Stimulated activated CD8-positive, alpha-beta memory T cell treated with anti-CD3 and anti-CD28 coated beads, Interleukin-15, amount 100 ng/mL, for 24 hours (primary cell): Measurements from ENCODE around the gene RNF144B.
"Not testable (repeated sequence)": the region's sequence is repeated elsewhere in the genome, so short reads cannot be mapped to it uniquely, and the experiment has no call there.

ENCODE experiments used
- DNase-seq: peaks from one replicate; pipeline ENCODE4 v3.0.0-alpha.2; 2020; ENCODE audit warnings: low read depth

RNF144B gene

GRCh38 chr6:18409602-18410001 lies 22.5 kb downstream of the RNF144B start:
- not testable (repeated sequence) for DNase-seq

DNA sequence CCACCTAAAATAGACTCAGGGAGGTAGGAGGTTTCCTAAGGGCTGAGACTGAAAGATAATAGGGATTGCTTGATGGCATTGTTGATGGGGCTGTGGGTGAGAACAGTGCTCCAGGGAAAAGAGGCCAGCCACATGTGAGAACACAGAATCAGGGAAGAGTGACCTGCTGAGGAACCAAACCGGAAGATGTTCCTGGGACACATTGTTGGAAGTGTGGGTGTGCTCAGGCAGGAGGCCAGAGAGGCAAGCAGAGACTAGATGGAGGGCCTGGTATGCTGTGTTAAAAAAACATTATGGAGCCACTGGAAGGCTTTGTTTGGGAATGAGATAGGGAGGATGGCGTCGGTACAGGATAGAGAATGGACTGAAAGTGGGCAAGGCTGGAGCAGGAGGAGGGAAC lies 23.3 kb downstream of the RNF144B start:
- no peak for DNase-seq

GRCh38 chr6:18412068-18412467 lies 24.9 kb downstream of the RNF144B start:
- DNase-seq, result no peak

GRCh38 chr6:18412644-18413043 lies 25.5 kb downstream of the RNF144B start:
- no peak for DNase-seq

DNA sequence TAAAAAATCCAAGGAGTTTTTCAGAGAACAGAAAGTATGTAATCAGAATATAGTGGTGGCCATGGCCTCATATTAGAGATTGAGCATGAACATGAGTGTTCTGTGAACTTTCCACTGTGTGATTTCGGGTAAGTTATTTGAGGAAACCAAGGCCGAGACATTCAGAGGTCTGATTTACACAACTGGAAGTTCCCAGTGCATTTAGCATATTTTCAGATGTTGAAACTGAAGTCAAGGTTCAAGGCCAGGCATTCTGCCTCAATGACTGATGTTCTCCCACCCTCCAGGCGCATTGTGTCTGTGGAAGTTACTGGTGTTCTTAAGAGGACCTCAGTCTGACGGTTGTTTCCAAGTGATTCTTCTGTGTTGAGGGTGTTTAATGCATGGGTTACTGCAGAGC lies 26.2 kb downstream of the RNF144B start:
- DNase-seq, result no peak

DNA sequence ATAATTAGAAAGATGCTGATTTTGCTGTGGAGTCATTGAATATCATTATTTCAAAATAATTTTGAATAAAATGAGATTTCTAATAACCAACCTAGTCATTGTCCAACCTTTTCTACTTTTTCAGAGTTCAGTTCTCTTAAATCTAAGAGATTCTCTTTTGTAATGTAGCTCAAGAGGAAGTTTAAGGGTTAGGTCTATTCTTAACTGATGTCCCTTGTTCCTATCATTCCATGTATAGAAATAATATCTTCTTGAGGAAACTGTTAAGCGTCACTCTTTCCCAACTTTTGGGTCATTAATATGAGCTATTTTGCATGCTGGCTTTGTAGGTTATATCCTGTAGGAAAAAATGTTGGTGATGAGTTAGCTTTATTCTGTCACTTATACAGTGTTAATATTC lies 27.0 kb downstream of the RNF144B start:
- DNase-seq, result no peak

DNA sequence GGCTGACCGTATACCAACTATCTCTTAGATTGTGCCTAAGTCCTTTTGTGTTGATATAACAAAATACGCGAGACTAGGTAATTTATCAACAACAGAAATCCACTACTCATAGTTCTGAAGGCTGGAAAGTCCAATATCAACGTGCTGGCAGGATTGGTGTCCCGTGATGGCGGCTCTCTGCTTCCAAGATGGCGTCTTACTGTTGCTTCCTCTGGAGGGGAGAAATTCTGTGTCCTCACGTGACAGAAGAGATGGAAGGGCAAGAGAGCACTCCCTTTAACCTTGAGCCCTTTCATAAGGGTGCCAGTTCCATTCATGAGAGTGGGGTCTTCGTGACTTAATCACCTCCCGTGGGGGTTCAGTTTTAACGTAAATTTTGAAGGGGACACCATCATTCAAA lies 28.1 kb downstream of the RNF144B start:
- DNase-seq, result no peak

DNA sequence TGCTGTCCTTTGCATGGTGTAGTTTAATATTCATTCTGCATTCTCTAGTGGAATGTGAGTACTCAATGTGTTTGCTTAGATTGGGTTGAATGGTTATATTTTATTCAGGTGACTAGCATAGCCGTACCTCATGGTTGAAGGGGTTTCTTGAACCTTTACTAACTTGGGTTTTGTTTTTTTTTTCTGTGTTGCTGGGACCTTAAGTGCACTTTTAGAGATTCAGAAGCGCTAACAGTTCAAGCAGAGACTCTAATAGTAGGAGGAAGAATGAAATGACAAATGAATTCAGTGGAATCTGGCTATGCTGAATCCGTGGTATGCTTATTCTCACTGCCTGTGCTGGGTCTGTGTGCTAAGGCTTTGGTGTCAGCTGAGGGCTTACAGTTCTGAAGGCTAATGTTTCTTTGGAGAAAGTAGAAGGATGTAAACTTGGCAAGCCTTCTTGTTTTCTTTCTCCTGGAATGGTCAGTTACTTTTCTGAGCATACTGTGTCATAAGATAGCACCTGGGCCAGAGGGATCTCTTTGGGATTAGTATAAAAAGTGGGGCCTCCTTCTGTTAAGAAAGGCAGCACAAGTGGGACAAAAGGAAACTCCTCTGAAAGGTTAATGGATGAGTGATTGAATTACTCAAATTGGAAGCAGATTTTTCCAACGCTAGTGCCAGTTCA lies 28.7 kb downstream of the RNF144B start:
- DNase-seq, result no peak

- no peak for DNase-seq
Measured at GRCh38 chr6:18416341-18416679, 29.2 kb downstream of the RNF144B start.

- DNase-seq, result no peak
Measured at GRCh38 chr6:18420328-18420727, 33.2 kb downstream of the RNF144B start.

DNA sequence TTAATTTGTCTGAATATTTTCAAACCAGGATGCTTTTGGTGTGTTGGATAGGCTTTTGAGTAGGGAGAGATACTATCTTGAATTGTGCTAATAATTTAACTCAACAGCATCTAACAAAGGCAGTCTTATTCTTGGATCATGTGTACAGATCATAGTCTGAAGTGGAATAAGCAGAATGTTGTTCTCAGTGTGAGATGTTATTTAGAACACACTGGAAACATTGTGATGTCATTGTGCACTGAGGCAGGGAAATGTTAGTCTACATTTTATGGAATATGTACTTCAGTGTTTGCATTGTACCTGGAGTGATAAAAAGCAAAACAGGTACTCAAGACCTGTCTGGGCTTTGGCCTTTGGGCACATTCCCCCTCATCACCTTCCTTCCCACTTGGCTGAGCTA lies 35.0 kb downstream of the RNF144B start:
- DNase-seq, result no peak

- no peak for DNase-seq
Measured at GRCh38 chr6:18423426-18423825, 36.3 kb downstream of the RNF144B start.

- no peak for DNase-seq
Measured at GRCh38 chr6:18424201-18424600, 37.1 kb downstream of the RNF144B start.

DNA sequence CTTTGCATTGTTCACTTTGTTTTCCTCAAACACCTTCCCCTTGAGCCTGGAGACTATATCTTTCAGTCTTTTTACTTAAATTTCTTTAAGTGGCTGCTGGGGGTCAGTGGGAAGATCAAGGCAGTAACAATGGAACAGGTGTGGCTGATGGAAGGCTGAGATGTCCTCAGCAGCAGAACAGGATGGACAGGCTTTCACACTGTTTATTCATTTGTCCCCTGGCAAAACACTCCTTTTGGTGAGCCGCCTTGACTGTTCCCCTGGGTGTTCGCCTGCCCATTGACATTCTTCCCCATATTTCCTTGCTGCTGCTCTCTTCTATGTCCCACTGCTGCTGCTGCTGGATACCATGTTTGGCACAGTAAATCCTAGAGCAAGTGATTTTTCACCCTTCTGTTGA lies 38.1 kb downstream of the RNF144B start:
- no peak for DNase-seq

GRCh38 chr6:18427296-18427695 lies 40.1 kb downstream of the RNF144B start:
- no peak for DNase-seq

DNA sequence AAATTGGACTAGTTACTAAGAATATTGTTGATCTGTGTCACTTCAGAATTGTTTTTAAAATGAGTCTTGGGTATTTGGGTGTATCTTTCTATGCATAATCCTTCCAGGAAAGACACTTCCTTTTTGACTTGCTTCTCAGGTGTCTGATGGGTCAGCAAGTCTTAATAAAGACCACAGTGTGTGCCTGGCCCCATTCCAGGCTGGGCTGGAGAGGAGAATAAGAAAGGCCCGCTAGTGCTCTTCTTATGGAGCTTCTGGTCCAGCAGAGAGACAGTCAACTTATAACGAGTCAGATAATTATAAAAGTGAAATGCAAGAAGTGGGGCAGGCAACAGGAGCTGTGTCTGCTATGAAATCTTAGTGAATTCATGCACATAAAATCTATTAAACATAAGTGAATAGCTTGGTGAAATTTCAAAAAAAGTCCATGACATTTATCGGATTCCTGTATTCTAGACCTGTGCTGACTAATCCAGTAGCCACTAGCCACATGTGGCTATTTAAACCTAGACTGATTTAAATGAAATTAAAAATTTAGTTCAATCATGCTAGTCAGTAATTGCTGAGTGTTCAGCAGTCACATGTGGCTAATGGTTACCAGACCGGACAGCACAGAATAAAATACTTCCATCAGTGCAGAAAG lies 42.6 kb downstream of the RNF144B start:
- DNase-seq, result no peak

DNA sequence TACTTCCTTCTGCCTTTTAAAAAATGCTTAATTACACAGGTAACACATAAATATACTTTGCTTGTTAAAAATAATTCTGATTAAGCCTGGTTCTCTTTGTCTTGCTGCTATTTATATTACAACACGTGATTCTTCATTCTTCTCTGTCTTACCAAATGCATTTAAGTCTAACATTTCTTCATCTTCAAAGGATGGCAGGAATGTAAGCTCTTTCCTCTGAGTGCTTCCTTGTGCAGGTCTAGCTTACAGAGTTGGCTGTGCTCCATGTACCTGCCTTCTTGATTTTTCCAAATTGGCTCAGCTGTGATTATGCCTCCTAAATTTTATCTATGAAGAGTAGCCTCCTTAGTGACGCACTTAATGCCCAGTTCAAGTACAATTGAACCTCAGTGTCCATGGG lies 44.4 kb downstream of the RNF144B start:
- DNase-seq, result no peak

GRCh38 chr6:18432180-18432579 lies 45.0 kb downstream of the RNF144B start:
- DNase-seq, result no peak

DNA sequence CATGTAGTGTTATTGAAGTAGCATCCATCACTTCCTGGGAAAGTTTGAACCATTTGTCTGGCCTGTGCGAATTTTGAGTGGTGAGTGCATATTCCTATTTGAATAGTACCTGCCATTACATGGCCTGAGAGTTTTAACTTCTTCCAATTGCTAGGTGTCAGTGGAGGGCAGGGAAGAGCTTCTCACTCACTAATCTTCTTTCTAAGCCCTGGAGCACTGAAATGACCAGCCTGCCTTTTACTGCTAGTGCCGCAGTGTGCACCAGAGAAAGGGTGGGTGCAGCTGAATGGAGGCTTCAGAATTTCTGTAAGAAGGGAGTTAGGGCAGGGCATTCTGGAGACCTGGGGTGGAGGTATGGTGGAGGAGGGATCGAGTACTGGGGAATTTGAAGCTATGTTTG lies 45.5 kb downstream of the RNF144B start:
- DNase-seq, result no peak

DNA sequence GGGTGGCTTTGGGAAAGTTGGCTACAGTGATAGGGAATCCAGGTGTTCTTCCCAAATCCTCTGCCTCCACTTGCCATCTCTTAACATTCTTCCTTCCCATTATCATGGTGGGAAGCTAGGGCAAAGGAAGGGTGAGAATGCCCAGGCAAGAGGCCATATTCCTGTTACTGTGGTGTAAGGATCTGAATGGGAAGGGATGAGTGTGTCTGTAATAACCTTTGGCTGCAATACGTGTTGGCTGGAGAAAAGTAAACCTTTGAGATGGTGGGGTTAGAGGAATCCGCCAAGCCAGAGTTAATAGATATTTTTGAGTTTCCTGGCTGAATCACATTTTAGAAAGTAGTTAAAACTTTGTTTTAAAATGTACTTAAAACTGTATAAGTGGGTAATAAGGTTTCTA lies 45.9 kb downstream of the RNF144B start:
- no peak for DNase-seq

DNA sequence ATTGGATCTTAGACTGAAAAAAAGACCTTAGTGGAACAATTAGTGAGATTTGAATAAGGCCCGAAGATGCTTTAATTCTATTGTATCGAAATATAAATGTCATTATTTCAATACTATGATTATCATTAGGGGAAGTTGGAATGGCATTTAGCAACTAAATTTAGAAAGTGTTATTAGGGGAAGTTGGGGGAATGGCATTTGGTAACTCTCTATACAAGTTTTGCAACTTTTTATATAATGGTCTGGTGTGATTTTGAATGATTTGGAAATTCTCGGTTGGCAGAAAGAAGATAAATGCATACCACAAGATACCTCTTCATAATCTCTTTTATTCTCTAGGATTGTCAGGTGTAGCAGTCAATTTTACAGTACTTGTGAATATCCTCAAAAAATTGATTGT lies 49.2 kb downstream of the RNF144B start:
- no peak for DNase-seq

- DNase-seq, result no peak
Measured at GRCh38 chr6:18439581-18439980, 52.4 kb downstream of the RNF144B start.

- DNase-seq, result no peak
Measured at GRCh38 chr6:18441251-18441979, 54.3 kb downstream of the RNF144B start.

GRCh38 chr6:18444111-18444510 lies 57.0 kb downstream of the RNF144B start:
- DNase-seq, result no peak
